Trophoblast cell (in vitro differentiated cells and primary cell): ENCODE data around the gene PIM3.

ENCODE experiments used
- DNase-seq, 2 donors: peaks; one replicate each; pipeline ENCODE4 v3.0.0-alpha.2; 2016
- H2AFZ ChIP-seq: 2 replicates; pipeline ENCODE4 v1.6.1; 2013; ENCODE audit warnings: low read length, moderate library complexity, mild to moderate bottlenecking; ENCODE audit not compliant: insufficient read depth, poor library complexity
- H2AK5ac ChIP-seq: 2 replicates; pipeline ENCODE4 v1.6.1; 2013; ENCODE audit warnings: mild to moderate bottlenecking, low read length
- H2BK120ac ChIP-seq: 2 replicates; pipeline ENCODE4 v1.6.1; 2013; ENCODE audit warnings: low read length, mild to moderate bottlenecking, moderate library complexity; ENCODE audit not compliant: insufficient read depth, poor library complexity
- H2BK12ac ChIP-seq: 2 replicates; pipeline ENCODE4 v1.6.1; 2013; ENCODE audit warnings: mild to moderate bottlenecking, low read length, moderate library complexity
- H2BK5ac ChIP-seq: 2 replicates; pipeline ENCODE4 v1.6.1; 2013; ENCODE audit warnings: low read length, low read depth, moderate library complexity, mild to moderate bottlenecking; ENCODE audit not compliant: poor library complexity
- H3K14ac ChIP-seq: 2 replicates; pipeline ENCODE4 v1.6.1; 2013; ENCODE audit warnings: mild to moderate bottlenecking, low read length
- H3K18ac ChIP-seq: 2 replicates; pipeline ENCODE4 v1.6.1; 2013; ENCODE audit warnings: mild to moderate bottlenecking, low read length
- H3K23ac ChIP-seq: 2 replicates; pipeline ENCODE4 v1.6.1; 2013; ENCODE audit warnings: low read length
- H3K27ac ChIP-seq: 2 replicates; pipeline ENCODE4 v1.5.1; 2013; ENCODE audit warnings: low read depth, mild to moderate bottlenecking, inconsistent platforms, low read length, moderate library complexity
- H3K27me3 ChIP-seq: 2 replicates; pipeline ENCODE4 v1.6.1; 2013; ENCODE audit warnings: inconsistent platforms, mild to moderate bottlenecking, low read length, moderate library complexity; ENCODE audit not compliant: insufficient read depth
- H3K36me3 ChIP-seq, 2 experiments: 1 replicate in 1 of 2; 2 replicates in 1 of 2; pipeline ENCODE4 v1.6.1; 2013; ENCODE audit warnings: low read length in 2 of 2, mild to moderate bottlenecking in 2 of 2, moderate library complexity in 1 of 2; ENCODE audit not compliant: insufficient read depth in 2 of 2, control insufficient read depth in 1 of 2
- H3K4ac ChIP-seq: 2 replicates; pipeline ENCODE4 v1.6.1; 2013; ENCODE audit warnings: low read depth, mild to moderate bottlenecking, low read length, moderate library complexity
- H3K4me1 ChIP-seq, 2 experiments: 1 replicate in 1 of 2; 2 replicates in 1 of 2; pipeline ENCODE4 v1.6.1; 2013; ENCODE audit warnings: low read length in 2 of 2, mild to moderate bottlenecking in 2 of 2, moderate library complexity in 1 of 2; ENCODE audit not compliant: insufficient read depth in 2 of 2, control insufficient read depth in 1 of 2
- H3K4me2 ChIP-seq: 2 replicates; pipeline ENCODE4 v1.6.1; 2013; ENCODE audit warnings: inconsistent platforms, mild to moderate bottlenecking, low read length, moderate library complexity
- H3K4me3 ChIP-seq: 2 replicates; pipeline ENCODE4 v1.5.1; 2013; ENCODE audit warnings: mild to moderate bottlenecking, low read depth, low read length, inconsistent platforms
- H3K79me1 ChIP-seq: one replicate; pipeline ENCODE4 v1.6.1; 2013; ENCODE audit warnings: low read length
- H3K79me2 ChIP-seq: 2 replicates; pipeline ENCODE4 v1.6.1; 2013; ENCODE audit warnings: low read length, mild to moderate bottlenecking; ENCODE audit not compliant: control insufficient read depth, insufficient read depth, poor library complexity
- H3K9ac ChIP-seq: 2 replicates; pipeline ENCODE4 v1.6.1; 2013; ENCODE audit warnings: mild to moderate bottlenecking, low read length
- H3K9me3 ChIP-seq: 2 replicates; pipeline ENCODE4 v1.6.1; 2013; ENCODE audit warnings: low read depth, mild to moderate bottlenecking, control low read depth, inconsistent platforms, low read length; ENCODE audit not compliant: insufficient read depth
- H4K12ac ChIP-seq: 2 replicates; pipeline ENCODE4 v1.6.1; 2013; ENCODE audit warnings: low read depth, mild to moderate bottlenecking, low read length, moderate library complexity
- H4K8ac ChIP-seq: 2 replicates; pipeline ENCODE4 v1.6.1; 2013; ENCODE audit warnings: low read depth, mild to moderate bottlenecking, low read length, moderate library complexity
- H4K91ac ChIP-seq: one replicate; pipeline ENCODE4 v1.6.1; 2013; ENCODE audit warnings: low read depth, mild to moderate bottlenecking, low read length, moderate library complexity
- WGBS: extraction: QIAGEN DNeasy Blood & Tissue Kit; methylation state at CpG from one replicate; pipeline ENCODE4 v1.1.7; 2013; ENCODE audit warnings: missing lambda C conversion rate; ENCODE audit not compliant: insufficient read length, insufficient coverage; ENCODE audit errors: extremely low coverage; 5-methylcytosine and 5-hydroxymethylcytosine counted together

The PIM3 gene

GRCh38 chr22:49948958-49949913 is 11.3 kb upstream of the PIM3 start:
- H3K79me2 ChIP-seq: peaks cover 20% of the 10 kb centered on the region
- H3K4ac ChIP-seq: peak overlapping the region; percentile 22
- peak overlapping the region; percentile 75 for H4K91ac ChIP-seq
- H4K8ac ChIP-seq: peak overlapping the region; percentile 19
- peak overlapping the region; percentile 92 for H2BK12ac ChIP-seq
- H2BK120ac ChIP-seq: peak overlapping the region; percentile 78
- H2AK5ac ChIP-seq: peak overlapping the region; percentile 93
- H3K9me3 ChIP-seq: peaks cover 2% of the 10 kb centered on the region
- H3K4me2 ChIP-seq: no peak overlapping the region
- no peak overlapping the region for H2AFZ ChIP-seq
- DNase-seq: peak; percentile 78 to 81
- peak overlapping the region; percentile 59 for H3K14ac ChIP-seq
- H3K9ac ChIP-seq: no peak overlapping the region
- no peak overlapping the region for H4K12ac ChIP-seq
- H2BK5ac ChIP-seq: no peak overlapping the region
- H3K36me3 ChIP-seq: no peaks in the 10 kb centered on the region
- H3K27me3 ChIP-seq: no peaks in the 10 kb centered on the region
- WGBS: no CpG with 5 or more reads among the region's 42 CpGs
- H3K79me1 ChIP-seq: peaks cover 73% of the 10 kb centered on the region
- H3K23ac ChIP-seq: no peak overlapping the region
- H3K27ac ChIP-seq: no peak overlapping the region
- H3K4me3 ChIP-seq: no peak overlapping the region
- no peak overlapping the region for H3K18ac ChIP-seq
- H3K4me1 ChIP-seq: peaks cover 53 to 63% of the 10 kb centered on the region in 2 experiments

GRCh38 chr22:49949914-49950292 is 10.7 kb upstream of the PIM3 start:
- no peak for DNase-seq
- Histone ChIP-seq H3K4ac (peak overlapping the region; percentile 15), H4K12ac (no peak overlapping the region), H3K4me1 (peaks cover 56 to 66% of the 10 kb centered on the region in 2 experiments), H3K27ac (no peak overlapping the region), H3K4me2 (no peak overlapping the region), H3K9ac (no peak overlapping the region), H4K8ac (no peak overlapping the region), H2AK5ac (peak overlapping the region; percentile 93), H3K4me3 (no peak overlapping the region), H3K14ac (peak overlapping the region; percentile 54), H3K79me2 (peaks cover 20% of the 10 kb centered on the region), H2AFZ (no peak overlapping the region), H2BK12ac (peak overlapping the region; percentile 92), H4K91ac (peak overlapping the region; percentile 75), H3K18ac (peak overlapping the region; percentile 47), H2BK5ac (peak overlapping the region; percentile 18), H3K36me3 (no peaks in the 10 kb centered on the region), H3K9me3 (peaks cover 2% of the 10 kb centered on the region), H3K23ac (no peak overlapping the region), H3K27me3 (no peaks in the 10 kb centered on the region), H3K79me1 (peaks cover 71% of the 10 kb centered on the region), H2BK120ac (peak overlapping the region; percentile 74)
- no CpG with 5 or more reads among the region's 11 CpGs for WGBS

- Histone ChIP-seq H3K4me1 (peaks cover 56 to 66% of the 10 kb centered on the region in 2 experiments), H4K12ac (peak overlapping the region; percentile 33), H3K36me3 (no peaks in the 10 kb centered on the region), H3K4me3 (no peak overlapping the region), H2AFZ (peak overlapping the region; percentile 71), H4K8ac (peak overlapping the region; percentile 86), H3K9me3 (peaks cover 2% of the 10 kb centered on the region), H3K23ac (no peak overlapping the region), H3K14ac (peak overlapping the region; percentile 82), H2BK12ac (peak overlapping the region; percentile 99), H3K4me2 (no peak overlapping the region), H3K79me1 (peaks cover 71% of the 10 kb centered on the region), H3K27ac (peak overlapping the region; percentile 63), H2BK5ac (peak overlapping the region; percentile 75), H3K18ac (peak overlapping the region; percentile 85), H3K27me3 (no peaks in the 10 kb centered on the region), H3K79me2 (peaks cover 20% of the 10 kb centered on the region), H3K4ac (peak overlapping the region; percentile 97), H3K9ac (no peak overlapping the region), H2AK5ac (peak overlapping the region; percentile 99), H2BK120ac (peak overlapping the region; percentile 99), H4K91ac (peak overlapping the region; percentile 100)
- no CpG with 5 or more reads among the region's 18 CpGs for whole genome bisulfite sequencing
- no peak for DNase-seq
These were observed 10.1 kb upstream of the PIM3 start for GRCh38 chr22:49950396-49950994.

GRCh38 chr22:49951000-49951677 is 9.4 kb upstream of the PIM3 start:
- H2BK120ac ChIP-seq: peak overlapping the region; percentile 100
- H2AK5ac ChIP-seq: peak overlapping the region; percentile 99
- peak overlapping the region; percentile 8 for H3K4me2 ChIP-seq
- WGBS: no CpG with 5 or more reads among the region's 28 CpGs
- H3K79me2 ChIP-seq: peaks cover 20% of the 10 kb centered on the region
- H4K91ac ChIP-seq: peak overlapping the region; percentile 100
- no peaks in the 10 kb centered on the region for H3K27me3 ChIP-seq
- no peak overlapping the region for H3K4me3 ChIP-seq
- peak overlapping the region; percentile 99 for H2BK12ac ChIP-seq
- peak overlapping the region; percentile 60 for H4K12ac ChIP-seq
- H3K9ac ChIP-seq: no peak overlapping the region
- DNase-seq: peak; percentile 96 to 98
- no peaks in the 10 kb centered on the region for H3K36me3 ChIP-seq
- H2AFZ ChIP-seq: peak overlapping the region; percentile 71
- H3K4me1 ChIP-seq: peaks cover 52 to 61% of the 10 kb centered on the region in 2 experiments
- peaks cover 69% of the 10 kb centered on the region for H3K79me1 ChIP-seq
- H2BK5ac ChIP-seq: peak overlapping the region; percentile 99
- H3K4ac ChIP-seq: peak overlapping the region; percentile 97
- H3K18ac ChIP-seq: peak overlapping the region; percentile 95
- H3K9me3 ChIP-seq: peaks cover 2% of the 10 kb centered on the region
- H4K8ac ChIP-seq: peak overlapping the region; percentile 91
- H3K14ac ChIP-seq: peak overlapping the region; percentile 95
- H3K27ac ChIP-seq: peak overlapping the region; percentile 97
- no peak overlapping the region for H3K23ac ChIP-seq
